ENCODE measurements around the gene GRIK5. TPM values are rescaled to one million over a fixed set of nuclear protein-coding genes. Genes with fewer than 3 reads are reported as not detected.

The GRIK5 gene
- total RNA-seq, 1 donor: 0.18 TPM

- no peak for TF ChIP-seq CTCF (IDR thresholded peaks at IDR 0.05; ENCODE audit: insufficient read depth, low read length)
- H3K4me3 ChIP-seq (ENCODE audit: low read depth, low read length): no peak overlapping the region
- DNase-seq (ENCODE audit: low read depth): no peak
Observed at GRCh38 chr19:42090672-42091071, 20.7 kb upstream of the GRIK5 start.

GRCh38 chr19:42089772-42090171 is 19.8 kb upstream of the GRIK5 start:
- no peak overlapping the region for H3K4me3 ChIP-seq (ENCODE audit: low read depth, low read length)
- TF ChIP-seq CTCF (IDR thresholded peaks at IDR 0.05; ENCODE audit: insufficient read depth, low read length): no peak
- DNase-seq (ENCODE audit: low read depth): no peak

GRCh38 chr19:42089191-42089750 is 19.3 kb upstream of the GRIK5 start:
- no peak for TF ChIP-seq CTCF (IDR thresholded peaks at IDR 0.05; ENCODE audit: insufficient read depth, low read length)
- no peak for DNase-seq (ENCODE audit: low read depth)
- H3K4me3 ChIP-seq (ENCODE audit: low read depth, low read length): no peak overlapping the region

- TF ChIP-seq CTCF (IDR thresholded peaks at IDR 0.05; ENCODE audit: insufficient read depth, low read length): no peak
- peak overlapping the region; percentile 17 for H3K4me3 ChIP-seq (ENCODE audit: low read depth, low read length)
- peak; percentile 82 for DNase-seq (ENCODE audit: low read depth)
Observed at GRCh38 chr19:42088471-42089190, 18.6 kb upstream of the GRIK5 start.

GRCh38 chr19:42086770-42087550 is 17.0 kb upstream of the GRIK5 start:
- TF ChIP-seq CTCF (IDR thresholded peaks at IDR 0.05; ENCODE audit: insufficient read depth, low read length): no peak
- DNase-seq (ENCODE audit: low read depth): no peak
- H3K4me3 ChIP-seq (ENCODE audit: low read depth, low read length): no peak overlapping the region

GRCh38 chr19:42086188-42086736 is 16.3 kb upstream of the GRIK5 start:
- DNase-seq (ENCODE audit: low read depth): no peak
- TF ChIP-seq CTCF (IDR thresholded peaks at IDR 0.05; ENCODE audit: insufficient read depth, low read length): no peak
- H3K4me3 ChIP-seq (ENCODE audit: low read depth, low read length): no peak overlapping the region
